ENCODE results near the gene HHIPL1. TPM values are rescaled to one million over a fixed set of nuclear protein-coding genes. Genes with fewer than 3 reads are reported as not detected.

HHIPL1 gene
- total RNA-seq, 1 experiment from 2014 or later: 2.6 TPM

DNA sequence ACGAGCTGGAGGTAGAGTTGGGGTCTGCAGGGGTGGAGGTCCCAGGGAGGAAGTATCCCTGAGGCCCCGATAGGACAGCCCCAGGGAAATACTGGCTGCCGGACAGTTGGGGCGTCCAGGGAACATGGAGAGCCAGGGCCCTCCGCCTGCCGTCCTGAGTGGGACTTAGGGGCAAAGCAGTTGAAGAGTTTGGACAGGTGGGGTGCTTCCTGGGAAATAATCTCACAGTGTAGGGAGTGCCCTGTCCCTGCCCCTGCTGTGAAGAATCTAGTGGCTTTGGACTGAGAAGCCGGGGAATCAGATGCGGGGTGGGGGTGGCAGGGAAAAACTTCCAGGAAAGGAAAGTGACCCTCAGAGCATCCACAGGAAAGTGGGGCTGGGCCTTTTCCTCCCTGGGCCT is 9.8 kb upstream of the HHIPL1 start:
- no peak for DNase-seq
- H4K91ac ChIP-seq (ENCODE audit: insufficient read length, low read depth, low read length): no peak overlapping the region
- H2BK120ac ChIP-seq (ENCODE audit: low read depth, low read length, poor library complexity, severe bottlenecking): no peak overlapping the region
- H3K9me3 Mint-ChIP-seq: no peaks in the 10 kb centered on the region
- no CpG with 5 or more reads among the region's 8 CpGs for WGBS (ENCODE audit: extremely low coverage, insufficient read length, low lambda C conversion rate)
- H2BK20ac ChIP-seq (ENCODE audit: low read depth, low read length, poor library complexity, severe bottlenecking): no peak overlapping the region
- no peak overlapping the region for H3T11ph ChIP-seq (ENCODE audit: low read length)
- H2AK5ac ChIP-seq (ENCODE audit: insufficient read length, low read length): no peak overlapping the region
- no peaks in the 10 kb centered on the region for H3K4me1 ChIP-seq (ENCODE audit: insufficient read depth, low read length)
- H3K9ac ChIP-seq (ENCODE audit: extremely low read depth, insufficient read length, low read length): no peak overlapping the region
- H3K9me3 ChIP-seq (ENCODE audit: control insufficient read depth, low read depth, low read length): no peaks in the 10 kb centered on the region
- no peak overlapping the region for H3K14ac ChIP-seq (ENCODE audit: insufficient read depth, low read length)
- H3K4me3 Mint-ChIP-seq: no peak overlapping the region
- H3K18ac ChIP-seq (ENCODE audit: insufficient read length, low read depth, low read length): no peak overlapping the region
- H2BK5ac ChIP-seq (ENCODE audit: insufficient read length, low read length): no peak overlapping the region
- peak overlapping the region in 1 of 3 experiments; percentile 64; a peak in 1 of 7 replicates for H3K27ac Mint-ChIP-seq
- H2BK15ac ChIP-seq (ENCODE audit: low read depth, low read length): no peak overlapping the region
- no peaks in the 10 kb centered on the region for H3K23me2 ChIP-seq (ENCODE audit: insufficient read length, low read depth, low read length, poor library complexity, severe bottlenecking)
- peaks cover 2 to 7% of the 10 kb centered on the region in 2 experiments; a peak in 2 of 4 replicates for H3K4me1 Mint-ChIP-seq
- no peak overlapping the region for H3K56ac ChIP-seq (ENCODE audit: insufficient read length, low read depth, low read length)
- H3K23ac ChIP-seq (ENCODE audit: insufficient read length, low read depth, low read length): no peak overlapping the region
- H3K4ac ChIP-seq (ENCODE audit: low read depth, low read length): no peak overlapping the region
- H3K79me1 ChIP-seq (ENCODE audit: insufficient read depth, low read depth, low read length, poor library complexity, severe bottlenecking): no peaks in the 10 kb centered on the region
- H4K8ac ChIP-seq (replicated peaks; ENCODE audit: insufficient read length, low read depth, low read length): no peak overlapping the region
- peaks cover 12% of the 10 kb centered on the region for H3K27me3 Mint-ChIP-seq (ENCODE audit: low read depth)
- H4K5ac ChIP-seq (ENCODE audit: insufficient read length, low read depth, low read length): no peak overlapping the region
- no peaks in the 10 kb centered on the region for H3K36me3 Mint-ChIP-seq (ENCODE audit: insufficient read depth in 1 of 3, low read depth in 3 of 3)
- no peak overlapping the region for H3K4me2 ChIP-seq (ENCODE audit: insufficient read depth, insufficient read length, low read length)
- H3K27me3 ChIP-seq (ENCODE audit: insufficient read depth, low read length): no peaks in the 10 kb centered on the region
- no peaks in the 10 kb centered on the region for H3K79me2 ChIP-seq (ENCODE audit: insufficient read depth, low read length)
- no peak overlapping the region for H2BK12ac ChIP-seq (ENCODE audit: insufficient read length, low read depth, low read length)
- no peak overlapping the region for H3K27ac ChIP-seq (ENCODE audit: insufficient read length, low read depth, low read length)
- H4K20me1 ChIP-seq (ENCODE audit: control insufficient read depth, insufficient read depth, insufficient read length): no peaks in the 10 kb centered on the region
- no peak overlapping the region for H2AFZ ChIP-seq (ENCODE audit: low read length)
- TF ChIP-seq, protein P1, sequence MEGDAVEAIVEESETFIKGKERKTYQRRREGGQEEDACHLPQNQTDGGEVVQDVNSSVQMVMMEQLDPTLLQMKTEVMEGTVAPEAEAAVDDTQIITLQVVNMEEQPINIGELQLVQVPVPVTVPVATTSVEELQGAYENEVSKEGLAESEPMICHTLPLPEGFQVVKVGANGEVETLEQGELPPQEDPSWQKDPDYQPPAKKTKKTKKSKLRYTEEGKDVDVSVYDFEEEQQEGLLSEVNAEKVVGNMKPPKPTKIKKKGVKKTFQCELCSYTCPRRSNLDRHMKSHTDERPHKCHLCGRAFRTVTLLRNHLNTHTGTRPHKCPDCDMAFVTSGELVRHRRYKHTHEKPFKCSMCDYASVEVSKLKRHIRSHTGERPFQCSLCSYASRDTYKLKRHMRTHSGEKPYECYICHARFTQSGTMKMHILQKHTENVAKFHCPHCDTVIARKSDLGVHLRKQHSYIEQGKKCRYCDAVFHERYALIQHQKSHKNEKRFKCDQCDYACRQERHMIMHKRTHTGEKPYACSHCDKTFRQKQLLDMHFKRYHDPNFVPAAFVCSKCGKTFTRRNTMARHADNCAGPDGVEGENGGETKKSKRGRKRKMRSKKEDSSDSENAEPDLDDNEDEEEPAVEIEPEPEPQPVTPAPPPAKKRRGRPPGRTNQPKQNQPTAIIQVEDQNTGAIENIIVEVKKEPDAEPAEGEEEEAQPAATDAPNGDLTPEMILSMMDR (conservative IDR thresholded peaks at IDR 0.05): no peak

Data from H9 (cell line).